SK-N-SH (cell line): ENCODE data around the gene SOX11. TPM values are rescaled to one million over a fixed set of nuclear protein-coding genes. Genes with fewer than 3 reads are reported as not detected.

Source experiments
- CTCF ChIA-PET: fragments of 300-600, 350-600 bp; formaldehyde crosslinking; extraction: SDS; loops from one replicate; lab custom pipeline; 2021; lab: Yijun Ruan, JAX
- POLR2A ChIA-PET: fragments of 350-600 bp; sonication (Branson Sonifier 250); formaldehyde crosslinking; extraction: SDS; loops from one replicate; lab custom pipeline; 2020; ENCODE audit warnings: antibody characterized with exemption, inconsistent platforms; lab: Yijun Ruan, JAX
- DNase-seq: peaks from one replicate; pipeline ENCODE4 v3.0.0; 2012
- H2AFZ ChIP-seq: fragments of 200-600 bp; sonication (generic); 2 replicates; pipeline ENCODE4 v1.8.1; 2016; ENCODE audit warnings: antibody characterized with exemption, mild to moderate bottlenecking, low read depth
- H3F3A ChIP-seq: fragments of 200-600 bp; sonication (generic); replicated peaks from 2 replicates; pipeline ENCODE3; 2016; ENCODE audit warnings: antibody characterized with exemption, mild to moderate bottlenecking; ENCODE audit not compliant: insufficient read depth
- H3K27ac ChIP-seq, 2 experiments: fragments of 200-500 bp in 1 of 2; fragments of 200-600 bp in 1 of 2; sonication (Bioruptor generic) in 1 of 2; sonication (generic), shearing (Covaris generic) in 1 of 2; 2 replicates each; pipeline versions ENCODE4 v1.5.1 to v1.6.1; 2014 to 2016; ENCODE audit warnings: low read depth in 2 of 2, inconsistent platforms in 1 of 2, low read length in 1 of 2, mild to moderate bottlenecking in 1 of 2, mixed read lengths in 1 of 2
- H3K27me3 ChIP-seq: fragments of 200-600 bp; sonication (generic), shearing (Covaris generic); 2 replicates; pipeline ENCODE4 v1.6.1; 2016; ENCODE audit warnings: mixed run types; ENCODE audit not compliant: insufficient read depth
- H3K36me3 ChIP-seq, 2 experiments: fragments of 200-500 bp in 1 of 2; fragments of 200-600 bp in 1 of 2; sonication (Bioruptor generic) in 1 of 2; sonication (generic) in 1 of 2; replicated peaks in 1 of 2; 2 replicates each; pipeline versions ENCODE3 to v1.5.1; 2014 to 2016; ENCODE audit warnings: low read length in 1 of 2, mild to moderate bottlenecking in 1 of 2; ENCODE audit not compliant: insufficient read depth in 2 of 2, control insufficient read depth in 1 of 2
- H3K4me1 ChIP-seq, 2 experiments: fragments of 200-500 bp in 1 of 2; fragments of 200-600 bp in 1 of 2; sonication (Bioruptor generic) in 1 of 2; sonication (generic), shearing (Covaris generic) in 1 of 2; 2 replicates each; pipeline versions ENCODE4 v1.5.1 to v1.6.1; 2014 to 2016; ENCODE audit warnings: low read depth in 1 of 2, low read length in 1 of 2, mixed run types in 1 of 2; ENCODE audit not compliant: insufficient read depth in 2 of 2, control insufficient read depth in 1 of 2
- H3K4me2 ChIP-seq: fragments of 200-600 bp; sonication (generic), shearing (Covaris generic); 2 replicates; pipeline ENCODE4 v1.6.1; 2017; ENCODE audit warnings: mixed run types
- H3K4me3 ChIP-seq, 2 experiments: fragments of 200-500 bp in 1 of 2; fragments of 200-600 bp in 1 of 2; sonication (Bioruptor generic) in 1 of 2; sonication (generic), shearing (Covaris generic) in 1 of 2; 2 replicates each; pipeline versions ENCODE4 v1.5.1 to v1.8.1; 2014 to 2016; ENCODE audit warnings: low read depth in 2 of 2, inconsistent platforms in 1 of 2, low read length in 1 of 2, mild to moderate bottlenecking in 1 of 2, mixed read lengths in 1 of 2, moderate library complexity in 1 of 2
- H3K79me2 ChIP-seq: fragments of 200-600 bp; sonication (generic); 2 replicates; pipeline ENCODE4 v1.8.1; 2017; ENCODE audit warnings: mild to moderate bottlenecking; ENCODE audit not compliant: insufficient read depth
- H3K9ac ChIP-seq: fragments of 200-600 bp; sonication (generic); 2 replicates; pipeline ENCODE4 v1.6.1; 2017; ENCODE audit warnings: mixed run types
- H3K9me2 ChIP-seq: fragments of 200-600 bp; sonication (generic); 2 replicates; pipeline ENCODE4 v1.6.1; 2017; ENCODE audit warnings: mixed run types
- H3K9me3 ChIP-seq: fragments of 200-600 bp; sonication (generic); 2 replicates; pipeline ENCODE4 v1.6.1; 2017; ENCODE audit warnings: mixed run types, mild to moderate bottlenecking, moderate library complexity
- H4K20me1 ChIP-seq: fragments of 200-600 bp; sonication (generic); 2 replicates; pipeline ENCODE4 v1.6.1; 2017; ENCODE audit warnings: mild to moderate bottlenecking, mixed run types; ENCODE audit not compliant: insufficient read depth
- CTCF ChIP-seq: fragments of 200-600 bp; sonication (generic); IDR thresholded peaks from 2 replicates; pipeline ENCODE4 v1.6.1; 2017; ENCODE audit warnings: antibody characterized with exemption, mild to moderate bottlenecking, moderate library complexity
- ELF1 ChIP-seq: IDR thresholded peaks from 2 replicates; pipeline ENCODE4 v1.4.0; 2012
- EZH2phosphoT487 ChIP-seq: fragments of 200-600 bp; sonication (generic); IDR thresholded peaks from 2 replicates; pipeline ENCODE4 v1.6.1; 2017; ENCODE audit warnings: low read depth, mixed run types, mild to moderate bottlenecking, antibody characterized with exemption, moderate library complexity, borderline replicate concordance
- FOXM1 ChIP-seq: IDR thresholded peaks from 2 replicates; pipeline ENCODE4 v1.4.0; 2012; ENCODE audit warnings: low read depth, mild to moderate bottlenecking
- GATA2 ChIP-seq: sonication (generic); formaldehyde crosslinking; IDR thresholded peaks from 2 replicates; pipeline ENCODE4 v1.5.0; 2020; ENCODE audit warnings: mild to moderate bottlenecking, missing genetic modification reagents
- IRF3 ChIP-seq: fragments of 150-350 bp; IDR thresholded peaks from 2 replicates; pipeline ENCODE4 v1.6.1; 2016; ENCODE audit warnings: mild to moderate bottlenecking, low read depth, low read length
- MAX ChIP-seq: IDR thresholded peaks from 2 replicates; pipeline ENCODE4 v1.4.0; 2012; ENCODE audit warnings: low read depth
- NFIC ChIP-seq: IDR thresholded peaks from 2 replicates; pipeline ENCODE4 v1.4.0; 2012; ENCODE audit warnings: borderline replicate concordance
- PBX3 ChIP-seq: IDR thresholded peaks from 2 replicates; pipeline ENCODE4; 2012
- POLR2AphosphoS5 ChIP-seq: IDR thresholded peaks from 2 replicates; pipeline ENCODE4 v1.6.1; 2012; ENCODE audit warnings: low read depth, low read length
- RAD21 ChIP-seq: IDR thresholded peaks from 2 replicates; pipeline ENCODE4 v1.6.1; 2012; ENCODE audit warnings: mild to moderate bottlenecking, low read length
- RCOR1 ChIP-seq: fragments of 150-350 bp; IDR thresholded peaks from 2 replicates; pipeline ENCODE4 v1.6.1; 2017; ENCODE audit warnings: antibody characterized with exemption, low read length
- RXRA ChIP-seq: IDR thresholded peaks from 2 replicates; pipeline ENCODE4 v1.4.0; 2012; ENCODE audit warnings: low read depth, mild to moderate bottlenecking, borderline replicate concordance
- SIN3A ChIP-seq: IDR thresholded peaks from 2 replicates; pipeline ENCODE4 v1.6.1; 2012; ENCODE audit warnings: low read depth, mild to moderate bottlenecking, low read length, moderate library complexity, borderline replicate concordance
- SMC3 ChIP-seq: IDR thresholded peaks from 2 replicates; pipeline ENCODE4 v1.6.1; 2012; ENCODE audit warnings: low read depth, low read length, improper control_type of control experiment
- TAF1 ChIP-seq: IDR thresholded peaks from 2 replicates; pipeline ENCODE4 v1.6.1; 2012; ENCODE audit warnings: low read depth, mild to moderate bottlenecking, low read length, moderate library complexity, borderline replicate concordance
- TCF12 ChIP-seq: IDR thresholded peaks from 2 replicates; pipeline ENCODE4 v1.4.0; 2012
- TEAD4 ChIP-seq: IDR thresholded peaks from 2 replicates; pipeline ENCODE4 v1.4.0; 2012; ENCODE audit warnings: mild to moderate bottlenecking, borderline replicate concordance; ENCODE audit not compliant: insufficient read depth
- USF2 ChIP-seq: fragments of 150-350 bp; IDR thresholded peaks from 2 replicates; pipeline ENCODE4 v1.6.1; 2017; ENCODE audit warnings: antibody characterized with exemption, low read length, low read depth, borderline replicate concordance
- ZBTB33 ChIP-seq: IDR thresholded peaks from 2 replicates; pipeline ENCODE4 v1.4.0; 2012; ENCODE audit warnings: low read depth, borderline replicate concordance
- WGBS: methylation state at CpG from one replicate; pipeline ENCODE4 v1.1.6; 2017; ENCODE audit warnings: low lambda C conversion rate; 5-methylcytosine and 5-hydroxymethylcytosine counted together
- polyA plus RNA-seq, 3 experiments: library from polyadenylated mRNA; depleted of rRNA; stranded (reverse); fragments of >200 nt; gene quantifications; 2 replicates each; pipeline ENCODE4 v1.2.3, GENCODE V29; 2012

Gene SOX11
- polyA plus RNA-seq, 1 of the 3 experiments (the other 2 are of a cell fraction): 3.4 TPM

GRCh38 chr2:5740817-5741216 lies 48.6 kb downstream of the SOX11 start:
- Histone ChIP-seq H3K4me3 (no peak overlapping the region), H3K36me3 (no peaks in the 10 kb centered on the region), H3K27ac (no peak overlapping the region), H3K9me3 (no peaks in the 10 kb centered on the region), H3K9me2 (no peaks in the 10 kb centered on the region), H3K9ac (no peak overlapping the region), H3K4me1 (peaks cover 0 to 5% of the 10 kb centered on the region in 2 experiments; a peak in 1 of 4 replicates), H3K27me3 (no peaks in the 10 kb centered on the region), H3F3A (no peaks in the 10 kb centered on the region), H4K20me1 (no peaks in the 10 kb centered on the region), H3K4me2 (no peak overlapping the region), H3K79me2 (no peaks in the 10 kb centered on the region), H2AFZ (no peak overlapping the region)
- TF ChIP-seq EZH2phosphoT487 (no peak), TEAD4 (no peak), ZBTB33 (no peak), CTCF (no peak), GATA2 (no peak), USF2 (no peak), POLR2AphosphoS5 (no peak), IRF3 (no peak), TAF1 (no peak), NFIC (no peak), FOXM1 (no peak), SMC3 (no peak), RAD21 (no peak), RCOR1 (no peak), SIN3A (no peak), TCF12 (no peak), ELF1 (no peak), RXRA (no peak), PBX3 (no peak), MAX (no peak)
- 25% methylated on average over 6 of the region's 6 CpGs for WGBS
- DNase-seq: no peak
- POLR2A ChIA-PET: no interaction called here
- CTCF ChIA-PET: interaction anchor here (1.0 kb wide), 1 partner anchor 31 kb away, joined by 3 read pairs; no protein-coding TSS in a partner anchor
